DND-41 (cell line): ENCODE measurements around the gene GPR37L1.

ENCODE experiments used
- EZH2 ChIP-seq: IDR thresholded peaks from 3 replicates; pipeline ENCODE4 v1.6.1; 2012; ENCODE audit warnings: borderline replicate concordance, low read depth, mild to moderate bottlenecking, moderate library complexity, low read length, inconsistent platforms; ENCODE audit not compliant: severe bottlenecking
- TF ChIP-seq, protein P1 (sequence below): IDR thresholded peaks from 2 replicates; pipeline ENCODE4 v1.5.1; 2012; ENCODE audit warnings: borderline replicate concordance, low read length, moderate library complexity, mild to moderate bottlenecking; ENCODE audit not compliant: poor library complexity, severe bottlenecking; ENCODE audit errors: extremely low read depth

DNA sequence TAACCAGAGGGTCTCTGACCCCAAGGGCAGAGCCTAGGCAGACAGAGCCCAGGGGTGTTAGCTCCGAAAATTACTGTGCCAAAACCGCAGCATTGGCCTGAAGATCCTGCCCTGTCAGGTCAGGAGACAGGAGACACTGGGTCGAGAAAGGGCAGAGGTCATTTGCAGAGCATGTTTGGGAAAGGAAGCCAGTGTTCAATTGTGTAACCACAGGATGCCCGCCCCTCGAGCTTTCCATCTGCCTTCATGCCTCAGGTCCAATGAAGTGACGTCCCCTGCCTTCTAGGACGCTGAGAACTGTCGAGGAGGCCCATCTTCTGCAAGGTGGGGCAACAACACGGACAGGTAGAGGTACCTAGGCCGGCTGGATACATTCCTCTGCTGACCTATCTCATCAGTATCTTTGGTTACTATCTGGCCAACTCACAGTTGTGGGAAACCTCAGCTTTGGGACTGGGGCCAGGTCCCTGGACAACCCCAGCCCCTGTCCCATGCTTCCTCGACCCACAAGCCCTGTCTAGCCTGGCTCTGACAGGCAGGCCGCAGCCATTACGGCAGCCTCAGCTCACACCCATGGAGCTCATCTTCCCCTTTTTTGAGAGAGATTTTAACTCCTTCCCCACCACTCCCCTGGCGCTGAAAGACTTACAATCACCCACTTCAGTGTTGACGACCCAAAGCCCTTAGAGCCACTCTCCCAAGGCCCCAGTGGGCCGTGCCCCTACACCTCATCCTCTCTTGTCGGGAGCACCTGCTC lies 20.5 kb downstream of the GPR37L1 start:
- TF ChIP-seq, protein P1, sequence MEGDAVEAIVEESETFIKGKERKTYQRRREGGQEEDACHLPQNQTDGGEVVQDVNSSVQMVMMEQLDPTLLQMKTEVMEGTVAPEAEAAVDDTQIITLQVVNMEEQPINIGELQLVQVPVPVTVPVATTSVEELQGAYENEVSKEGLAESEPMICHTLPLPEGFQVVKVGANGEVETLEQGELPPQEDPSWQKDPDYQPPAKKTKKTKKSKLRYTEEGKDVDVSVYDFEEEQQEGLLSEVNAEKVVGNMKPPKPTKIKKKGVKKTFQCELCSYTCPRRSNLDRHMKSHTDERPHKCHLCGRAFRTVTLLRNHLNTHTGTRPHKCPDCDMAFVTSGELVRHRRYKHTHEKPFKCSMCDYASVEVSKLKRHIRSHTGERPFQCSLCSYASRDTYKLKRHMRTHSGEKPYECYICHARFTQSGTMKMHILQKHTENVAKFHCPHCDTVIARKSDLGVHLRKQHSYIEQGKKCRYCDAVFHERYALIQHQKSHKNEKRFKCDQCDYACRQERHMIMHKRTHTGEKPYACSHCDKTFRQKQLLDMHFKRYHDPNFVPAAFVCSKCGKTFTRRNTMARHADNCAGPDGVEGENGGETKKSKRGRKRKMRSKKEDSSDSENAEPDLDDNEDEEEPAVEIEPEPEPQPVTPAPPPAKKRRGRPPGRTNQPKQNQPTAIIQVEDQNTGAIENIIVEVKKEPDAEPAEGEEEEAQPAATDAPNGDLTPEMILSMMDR: no peak
- TF ChIP-seq EZH2: no peak
